Subcutaneous abdominal adipose tissue (tissue), 5 donors: ENCODE measurements around the gene TRABD2B.

Experiments
- H3K27ac ChIP-seq: one replicate; pipeline ENCODE4 v1.7.0; 2013; ENCODE audit warnings: low read depth, mild to moderate bottlenecking, inconsistent platforms, low read length, moderate library complexity
- H3K27me3 ChIP-seq, 5 donors: one replicate each; pipeline ENCODE4 v1.7.0; 2013; ENCODE audit warnings: low read length in 5 of 5, inconsistent platforms in 1 of 5; ENCODE audit not compliant: control insufficient read depth in 5 of 5, insufficient read depth in 4 of 5
- H3K36me3 ChIP-seq, 5 donors: one replicate each; pipeline ENCODE4 v1.7.0; 2013; ENCODE audit warnings: low read length in 5 of 5; ENCODE audit not compliant: control insufficient read depth in 5 of 5, insufficient read depth in 5 of 5
- H3K4me1 ChIP-seq, 5 donors: one replicate each; pipeline ENCODE4 v1.7.0; 2013; ENCODE audit warnings: low read length in 5 of 5, mild to moderate bottlenecking in 3 of 5, moderate library complexity in 1 of 5; ENCODE audit not compliant: control insufficient read depth in 5 of 5, insufficient read depth in 5 of 5
- H3K4me3 ChIP-seq, 5 donors: one replicate each; pipeline ENCODE4 v1.7.0; 2013; ENCODE audit warnings: low read length in 5 of 5, low read depth in 1 of 5
- H3K9ac ChIP-seq, 5 donors: one replicate each; pipeline ENCODE4 v1.7.0; 2013; ENCODE audit warnings: low read length in 5 of 5, mild to moderate bottlenecking in 4 of 5, moderate library complexity in 3 of 5
- H3K9me3 ChIP-seq, 5 donors: one replicate each; pipeline ENCODE4 v1.7.0; 2013; ENCODE audit warnings: low read length in 5 of 5; ENCODE audit not compliant: control insufficient read depth in 5 of 5
- donor health status: healthy.
- donor health status: healthy.
- donor health status: healthy.
- donor health status: healthy.
- donor health status: healthy.

Gene TRABD2B

DNA sequence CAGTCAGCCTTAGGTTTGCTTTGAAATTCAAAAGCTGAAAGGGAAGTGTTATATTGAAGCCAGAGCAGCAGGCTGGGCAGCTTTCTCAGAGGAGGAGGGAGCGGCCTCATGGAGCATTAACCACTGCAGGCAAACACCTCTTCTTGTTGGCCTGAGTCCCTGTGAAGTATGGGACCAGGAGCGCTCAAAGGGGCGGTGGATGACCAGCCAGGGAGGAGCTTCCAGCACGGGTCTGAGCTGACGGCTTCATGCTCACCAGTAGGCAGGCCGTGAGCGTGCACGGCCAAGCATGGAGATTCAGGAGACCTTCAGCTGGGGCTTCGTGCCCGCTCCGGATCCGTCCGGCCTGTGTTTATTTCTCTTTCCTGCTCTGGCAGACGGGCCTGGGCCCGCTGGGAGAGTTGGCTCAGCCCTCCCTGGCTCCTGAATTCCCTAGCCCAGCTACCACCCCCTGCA, 245.2 kb downstream of the TRABD2B start:
- peaks cover 0 to 14% (median 9%) of the 10 kb centered on the region in 5 donors for H3K4me1 ChIP-seq
- H3K4me3 ChIP-seq = no peak overlapping the region
- no peak overlapping the region for H3K9ac ChIP-seq
- H3K36me3 ChIP-seq = no peaks in the 10 kb centered on the region
- H3K9me3 ChIP-seq = no peaks in the 10 kb centered on the region
- peaks cover 0 to 9% (median 3%) of the 10 kb centered on the region in 5 donors for H3K27me3 ChIP-seq
- no peak overlapping the region for H3K27ac ChIP-seq

DNA sequence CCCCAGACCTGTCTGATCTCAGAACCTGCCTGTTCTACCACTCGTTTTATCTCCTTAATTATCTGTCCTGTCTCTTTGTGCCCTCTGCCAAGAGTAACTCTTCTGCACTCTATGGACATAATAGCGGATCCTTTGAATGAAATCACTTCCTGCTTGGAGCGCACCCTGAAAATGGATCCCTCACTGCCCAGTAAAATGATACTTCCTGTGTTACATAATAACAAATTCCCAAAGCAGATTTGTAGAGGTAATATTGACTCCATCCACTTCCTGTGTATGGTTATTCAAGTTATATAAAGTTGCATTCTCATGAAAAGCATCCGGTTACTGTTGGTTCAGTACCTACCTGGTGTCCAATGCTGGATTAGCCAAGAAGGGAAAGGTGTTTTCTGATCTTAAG, 246.0 kb downstream of the TRABD2B start:
- Histone ChIP-seq H3K4me3 (no peak overlapping the region), H3K4me1 (peaks cover 0 to 14% (median 9%) of the 10 kb centered on the region in 5 donors), H3K9me3 (no peaks in the 10 kb centered on the region), H3K27ac (no peak overlapping the region), H3K9ac (no peak overlapping the region), H3K36me3 (no peaks in the 10 kb centered on the region), H3K27me3 (peaks cover 0 to 11% (median 3%) of the 10 kb centered on the region in 5 donors)

DNA sequence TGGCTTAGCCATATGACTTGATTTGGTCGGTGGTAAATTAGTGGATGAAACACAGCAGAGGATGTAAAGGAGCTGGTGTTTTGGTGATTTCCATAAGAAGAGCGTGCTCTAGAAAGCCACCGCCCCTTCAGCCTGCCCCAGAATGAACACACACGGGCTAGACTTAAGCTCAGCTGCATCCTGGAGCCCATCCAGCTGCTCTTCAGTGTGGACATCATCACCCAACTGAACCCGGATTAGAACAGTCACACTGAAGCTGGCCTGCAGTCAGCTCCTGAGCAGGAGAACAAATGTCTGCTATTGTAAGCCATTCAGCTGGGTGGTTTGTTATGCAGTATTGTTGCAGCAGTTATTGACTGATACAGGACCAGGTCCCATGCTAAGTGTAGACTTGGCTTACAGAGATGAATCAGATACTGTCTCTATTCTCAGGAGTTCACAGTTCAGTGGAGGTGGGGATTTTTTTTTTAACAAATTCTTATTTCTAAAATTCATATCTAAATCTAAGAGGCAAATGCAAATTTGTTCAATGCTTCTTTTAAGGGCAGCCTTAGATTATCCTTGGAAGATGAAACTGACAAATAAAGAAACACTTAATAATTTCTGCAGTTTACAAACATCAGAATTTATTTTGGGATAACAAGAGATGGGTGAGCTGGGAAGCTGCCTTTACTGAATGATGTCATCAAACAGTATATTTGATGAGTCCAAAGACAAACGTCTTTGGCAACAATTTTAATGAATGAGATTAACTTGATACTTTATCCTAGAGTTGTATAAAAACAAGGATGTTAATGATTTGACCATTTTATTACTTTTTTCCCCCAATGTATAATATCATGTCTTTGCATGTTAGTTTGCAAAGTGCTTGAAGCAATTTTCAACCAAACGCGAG, 251.2 kb downstream of the TRABD2B start:
- H3K27ac ChIP-seq = no peak overlapping the region
- no peaks in the 10 kb centered on the region for H3K9me3 ChIP-seq
- H3K9ac ChIP-seq = no peak overlapping the region
- H3K27me3 ChIP-seq = peaks cover 0 to 9% (median 2%) of the 10 kb centered on the region in 5 donors
- H3K4me1 ChIP-seq = peaks cover 0 to 1% (median 0%) of the 10 kb centered on the region in 5 donors
- H3K36me3 ChIP-seq = no peaks in the 10 kb centered on the region
- H3K4me3 ChIP-seq = no peak overlapping the region

DNA sequence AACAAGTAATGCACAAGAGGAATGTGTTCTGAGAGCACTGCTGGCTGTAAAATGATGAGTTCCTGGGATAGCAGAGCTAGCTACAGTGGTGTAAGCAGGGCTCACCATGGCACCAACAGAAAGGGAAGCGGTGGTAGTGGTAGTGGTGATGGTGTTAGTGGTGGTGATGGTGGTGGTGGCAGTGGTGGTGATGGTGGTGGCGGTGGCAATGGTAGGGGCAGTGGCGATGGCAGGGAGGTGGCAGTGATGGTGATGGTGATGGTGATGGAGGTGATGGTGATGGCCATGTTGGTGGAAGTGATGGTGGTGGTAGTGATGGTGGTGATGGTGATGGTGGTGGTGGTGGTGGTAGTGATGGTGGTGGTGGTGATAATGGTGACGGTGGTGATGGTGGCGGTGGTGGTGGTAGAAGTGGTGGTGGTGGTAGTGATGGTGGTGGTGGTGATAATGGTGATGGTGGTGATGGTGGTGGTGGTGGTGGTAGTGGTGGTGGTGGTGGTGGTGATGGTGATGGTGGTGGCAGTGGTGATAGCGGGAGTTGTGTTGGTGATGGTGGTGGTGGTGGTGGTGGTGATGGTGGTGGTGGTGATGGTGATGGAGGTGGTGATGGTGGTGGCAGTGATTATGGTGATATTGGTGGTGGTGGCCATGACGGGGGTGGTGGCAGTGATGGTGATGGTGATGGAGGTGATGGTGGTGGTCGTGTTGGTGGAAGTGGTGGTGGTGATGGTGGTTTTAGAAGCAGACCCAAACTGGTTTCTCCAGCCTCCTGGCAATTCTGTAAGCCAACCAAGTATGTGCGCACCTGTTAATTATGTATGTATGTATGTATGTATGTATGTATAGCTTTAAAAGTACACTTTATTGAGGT, 254.1 kb downstream of the TRABD2B start:
- no peaks in the 10 kb centered on the region for H3K4me1 ChIP-seq
- no peaks in the 10 kb centered on the region for H3K9me3 ChIP-seq
- H3K27ac ChIP-seq = no peak overlapping the region
- H3K9ac ChIP-seq = no peak overlapping the region
- H3K36me3 ChIP-seq = no peaks in the 10 kb centered on the region
- H3K27me3 ChIP-seq = peaks cover 0 to 12% (median 7%) of the 10 kb centered on the region in 5 donors
- H3K4me3 ChIP-seq = no peak overlapping the region

DNA sequence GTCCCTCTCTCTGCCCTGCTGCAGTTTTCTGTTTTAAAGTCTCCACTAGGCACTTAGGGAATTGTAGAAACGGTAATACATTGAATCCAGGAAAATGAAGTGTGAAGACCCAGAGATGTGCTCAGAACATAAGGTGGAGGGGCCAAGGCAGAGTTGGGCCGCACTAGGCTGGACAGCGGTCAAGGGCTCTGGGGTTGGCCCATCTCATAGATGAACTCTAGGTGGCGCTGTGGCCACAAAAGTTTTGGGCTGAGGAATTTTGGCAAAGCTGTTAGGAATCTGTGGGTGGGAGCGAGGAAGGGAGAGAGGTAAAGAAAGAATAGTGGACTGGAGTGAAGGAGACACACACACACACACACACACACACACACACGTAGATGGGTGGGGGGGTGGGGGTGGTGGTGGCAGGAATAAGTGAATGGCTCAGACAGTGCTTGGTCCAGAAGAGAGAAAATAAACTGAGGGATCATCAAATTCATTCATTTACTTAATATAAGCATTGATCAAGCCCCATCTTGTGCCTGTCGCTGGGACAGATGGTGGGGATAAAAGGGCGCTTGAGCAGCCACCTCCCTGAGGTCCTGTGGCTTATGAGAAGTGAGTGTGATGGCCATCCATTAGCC, 258.5 kb downstream of the TRABD2B start:
- no peak overlapping the region for H3K4me3 ChIP-seq
- no peak overlapping the region for H3K9ac ChIP-seq
- H3K27ac ChIP-seq = no peak overlapping the region
- H3K36me3 ChIP-seq = no peaks in the 10 kb centered on the region
- no peaks in the 10 kb centered on the region for H3K9me3 ChIP-seq
- H3K4me1 ChIP-seq = no peaks in the 10 kb centered on the region
- peaks cover 4 to 21% (median 9%) of the 10 kb centered on the region in 5 donors for H3K27me3 ChIP-seq

DNA sequence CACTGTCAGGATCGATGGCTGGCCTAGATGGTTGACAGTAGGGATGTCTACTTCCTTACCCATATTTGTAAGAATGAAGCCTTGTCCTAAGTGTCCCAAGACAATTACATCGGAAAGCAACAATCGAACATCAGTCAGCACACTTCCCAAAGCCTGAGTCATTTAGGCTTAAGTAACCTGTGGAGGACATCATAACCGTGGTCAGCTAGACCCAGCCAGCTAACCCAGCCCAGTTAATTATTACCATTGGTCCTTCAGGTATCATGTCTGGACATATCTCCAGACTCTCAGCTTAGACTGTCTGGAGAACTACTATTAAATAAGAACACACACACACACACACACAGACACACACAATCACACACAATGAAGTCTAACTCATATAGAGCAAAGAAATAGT, 264.7 kb downstream of the TRABD2B start:
- H3K4me3 ChIP-seq = no peak overlapping the region
- no peaks in the 10 kb centered on the region for H3K9me3 ChIP-seq
- no peaks in the 10 kb centered on the region for H3K36me3 ChIP-seq
- H3K27ac ChIP-seq = no peak overlapping the region
- H3K4me1 ChIP-seq = no peaks in the 10 kb centered on the region
- H3K27me3 ChIP-seq = peaks cover 4 to 16% (median 9%) of the 10 kb centered on the region in 5 donors
- H3K9ac ChIP-seq = no peak overlapping the region

DNA sequence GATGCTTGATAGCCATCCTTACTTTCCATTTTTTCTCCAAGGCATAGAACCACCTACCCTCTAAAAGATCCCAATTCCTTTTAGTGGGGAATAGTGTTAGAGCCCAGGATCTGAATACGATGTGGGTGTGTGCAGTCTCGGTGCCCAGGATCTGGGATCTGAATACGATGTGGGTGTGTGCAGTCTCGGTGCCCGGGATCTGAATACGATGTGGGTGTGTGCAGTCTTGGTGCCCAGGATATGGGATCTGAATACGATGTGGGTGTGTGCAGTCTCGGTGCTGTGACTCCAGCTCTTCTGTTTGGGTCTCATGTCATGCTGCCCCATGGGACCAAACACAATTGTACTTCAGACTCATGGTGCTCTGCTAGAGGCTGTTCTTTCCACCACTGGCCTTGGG, 265.5 kb downstream of the TRABD2B start:
- Histone ChIP-seq H3K9ac (no peak overlapping the region), H3K4me1 (no peaks in the 10 kb centered on the region), H3K27me3 (peaks cover under 1 to 15% (median 4%) of the 10 kb centered on the region in 5 donors), H3K9me3 (no peaks in the 10 kb centered on the region), H3K27ac (no peak overlapping the region), H3K4me3 (no peak overlapping the region), H3K36me3 (no peaks in the 10 kb centered on the region)

DNA sequence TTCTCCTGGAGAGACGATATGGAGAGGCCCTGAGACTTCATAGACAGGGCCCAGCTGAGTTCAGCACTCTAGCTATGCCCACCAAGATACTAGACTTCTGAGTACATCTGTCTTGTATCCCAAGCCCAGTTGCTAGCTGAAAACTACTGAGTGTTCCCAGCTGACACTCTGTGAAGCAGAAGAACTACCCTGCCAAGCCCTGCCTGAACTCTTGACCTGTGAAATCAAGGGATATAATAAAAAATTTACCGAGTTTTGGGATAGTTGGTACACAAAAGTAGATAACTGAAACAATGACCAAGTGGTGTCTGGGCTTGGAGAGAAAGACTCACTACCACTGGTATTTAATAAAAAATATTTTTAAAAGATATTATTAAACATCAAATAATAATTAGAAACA, 267.5 kb downstream of the TRABD2B start:
- no peak overlapping the region for H3K9ac ChIP-seq
- H3K27ac ChIP-seq = no peak overlapping the region
- no peaks in the 10 kb centered on the region for H3K9me3 ChIP-seq
- H3K4me3 ChIP-seq = no peak overlapping the region
- H3K36me3 ChIP-seq = no peaks in the 10 kb centered on the region
- H3K4me1 ChIP-seq = peaks cover 0 to 14% (median 6%) of the 10 kb centered on the region in 5 donors
- H3K27me3 ChIP-seq = peaks cover 9 to 22% (median 18%) of the 10 kb centered on the region in 5 donors

DNA sequence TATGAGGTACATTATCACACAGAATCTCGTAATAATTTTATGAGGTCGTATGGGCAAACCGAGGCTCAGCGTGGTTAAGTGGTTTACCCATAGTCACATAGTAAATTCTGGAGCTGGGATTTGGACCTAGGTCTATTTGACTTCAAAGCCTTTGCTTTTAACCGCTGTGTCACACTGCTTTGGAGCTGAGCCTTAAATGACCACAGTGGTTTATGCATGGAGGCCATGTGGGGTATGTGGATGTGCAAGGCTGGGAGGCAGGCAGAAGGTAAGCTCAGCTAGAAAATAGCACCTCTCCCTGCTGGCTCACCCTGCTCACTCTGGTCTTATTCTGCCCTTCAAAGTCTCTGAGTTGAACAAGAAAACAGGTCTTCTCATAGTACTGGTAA, 269.5 kb downstream of the TRABD2B start:
- Histone ChIP-seq H3K9ac (no peak overlapping the region), H3K27ac (no peak overlapping the region), H3K36me3 (no peaks in the 10 kb centered on the region), H3K27me3 (peaks cover 23 to 40% (median 36%) of the 10 kb centered on the region in 5 donors), H3K9me3 (no peaks in the 10 kb centered on the region), H3K4me3 (no peak overlapping the region), H3K4me1 (peaks cover 0 to 15% (median 6%) of the 10 kb centered on the region in 5 donors)
